Upper lobe of left lung (tissue), 6 donors: ENCODE results near the gene TRIM37. TPM values are rescaled to one million over a fixed set of nuclear protein-coding genes. Genes with fewer than 3 reads are reported as not detected.
A peak's percentile ranks its signal among the peaks of the same experiment; 100 is the strongest.

Source experiments
- ATAC-seq, 2 donors: fragments of 200-7000 bp; cut with Tn5 transposase; one replicate each; pipeline ENCODE4 v1.9.1; 2022; ENCODE audit warnings: mild to moderate bottlenecking in 2 of 2, moderate library complexity in 2 of 2; ENCODE audit not compliant: low FRiP score in 2 of 2
- DNase-seq, 2 donors: peaks; one replicate each; pipeline ENCODE4 v3.0.0-alpha.2; 2019 to 2020
- H3K27ac ChIP-seq, 4 donors: fragments of 200-600 bp; sonication (generic); one replicate each; pipeline ENCODE4 v1.5.1; 2016 to 2019
- H3K27me3 ChIP-seq, 4 donors: fragments of 200-600 bp; sonication (generic); one replicate each; pipeline ENCODE4 v1.5.1; 2017 to 2019
- H3K36me3 ChIP-seq, 4 donors: fragments of 200-600 bp; sonication (generic); one replicate each; pipeline ENCODE4 v1.5.1; 2016 to 2019
- H3K4me1 ChIP-seq, 4 donors: fragments of 200-600 bp; sonication (generic); one replicate each; pipeline ENCODE4 v1.5.1; 2018 to 2019
- H3K4me3 ChIP-seq, 4 donors: fragments of 200-600 bp; sonication (generic); one replicate each; pipeline ENCODE4 v1.5.1; 2017 to 2019; ENCODE audit warnings: mild to moderate bottlenecking in 2 of 4, moderate library complexity in 1 of 4
- H3K9me3 ChIP-seq, 4 donors: fragments of 200-600 bp; sonication (generic); one replicate each; pipeline ENCODE4 v1.5.1; 2018 to 2019
- CTCF ChIP-seq, 6 experiments: fragments of 450-650 bp in 4 of 6; fragments of 200-600 bp in 2 of 6; sonication (generic) in 2 of 6; IDR thresholded peaks; one replicate each; pipeline ENCODE4 v1.5.1; 2016 to 2019; ENCODE audit warnings: antibody characterized with exemption in 6 of 6
- EP300 ChIP-seq, 4 donors: sonication (generic); formaldehyde crosslinking; IDR thresholded peaks; one replicate each; pipeline ENCODE4 v1.5.1; 2017; ENCODE audit warnings: antibody characterized with exemption in 4 of 4, control low read depth in 2 of 4
- POLR2A ChIP-seq, 4 donors: fragments of 450-650 bp; IDR thresholded peaks; one replicate each; pipeline ENCODE4 v1.5.1; 2016 to 2017; ENCODE audit warnings: antibody characterized with exemption in 4 of 4, mild to moderate bottlenecking in 2 of 4
- POLR2AphosphoS5 ChIP-seq, 2 donors: sonication (generic); formaldehyde crosslinking; IDR thresholded peaks; one replicate each; pipeline ENCODE4 v1.5.1; 2017; ENCODE audit warnings: antibody characterized with exemption in 2 of 2
- WGBS, 2 donors: methylation state at CpG; one replicate each; pipeline ENCODE4 v1.1.5; 2017 to 2018; 5-methylcytosine and 5-hydroxymethylcytosine counted together
- total RNA-seq, 6 donors: library from RNA; depleted of rRNA in 4 of 6; stranded (reverse); fragments of >200 nt in 4 of 6; gene quantifications; one replicate each; pipeline versions ENCODE4 v1.1.0 to v1.2.1, GENCODE V29; 2016 to 2021
- donor health status: DM: no; HTN: no; CAD: no; lungs with moderate emphysema.
- donor health status: DM: no; HTN: yes; CAD: no; lungs with severe emphysema.

The TRIM37 gene
- total RNA-seq, 6 donors from 2014 or later, result 13.0 to 30.4 (median 21.5) TPM

- Histone ChIP-seq H3K27me3 (no peaks in the 10 kb centered on the region), H3K27ac (peak overlapping the region; percentile 78 to 91 (median 84)), H3K4me3 (peak overlapping the region; percentile 68 to 81 (median 72)), H3K4me1 (peaks cover 9 to 25% (median 14%) of the 10 kb centered on the region in 4 donors), H3K36me3 (no peaks in the 10 kb centered on the region), H3K9me3 (no peaks in the 10 kb centered on the region)
- WGBS, 2 donors, result 0 to 1% methylated on average over 25 of the region's 25 CpGs
- DNase-seq (peak; percentile 33 to 68), ATAC-seq (peak in 1 of 2 donors; percentile 9)
- TF ChIP-seq POLR2AphosphoS5 (IDR thresholded peaks at IDR 0.05) (no peak), CTCF (IDR thresholded peaks at IDR 0.05) (no peak), POLR2A (IDR thresholded peaks at IDR 0.05) (no peak), EP300 (IDR thresholded peaks at IDR 0.05) (no peak)
Measured at GRCh38 chr17:59154292-59154720, 47.6 kb upstream of the TRIM37 start.

GRCh38 chr17:59152925-59153324, 46.2 kb upstream of the TRIM37 start:
- H3K27ac ChIP-seq, result no peak overlapping the region
- TF ChIP-seq EP300 (IDR thresholded peaks at IDR 0.05) (no peak), POLR2AphosphoS5 (IDR thresholded peaks at IDR 0.05) (no peak), POLR2A (IDR thresholded peaks at IDR 0.05) (no peak), CTCF (IDR thresholded peaks at IDR 0.05) (no peak)
- WGBS, 2 donors, result 64 to 76% methylated on average over 1 of the region's 1 CpG
- no peak overlapping the region for H3K4me3 ChIP-seq
- H3K27me3 ChIP-seq, result no peaks in the 10 kb centered on the region
- no peaks in the 10 kb centered on the region for H3K9me3 ChIP-seq
- no peaks in the 10 kb centered on the region for H3K36me3 ChIP-seq
- H3K4me1 ChIP-seq, result peaks cover 9 to 25% (median 14%) of the 10 kb centered on the region in 4 donors
- DNase-seq (no peak), ATAC-seq (no peak)

- peaks cover 9 to 22% (median 14%) of the 10 kb centered on the region in 4 donors for H3K4me1 ChIP-seq
- no peaks in the 10 kb centered on the region for H3K36me3 ChIP-seq
- no peak overlapping the region for H3K4me3 ChIP-seq
- no peak for DNase-seq
- no peak for ATAC-seq
- H3K9me3 ChIP-seq, result no peaks in the 10 kb centered on the region
- no peaks in the 10 kb centered on the region for H3K27me3 ChIP-seq
- TF ChIP-seq POLR2A (IDR thresholded peaks at IDR 0.05) (no peak), CTCF (IDR thresholded peaks at IDR 0.05) (no peak), EP300 (IDR thresholded peaks at IDR 0.05) (no peak), POLR2AphosphoS5 (IDR thresholded peaks at IDR 0.05) (no peak)
- H3K27ac ChIP-seq, result no peak overlapping the region
- 66 to 80% methylated on average over 1 of the region's 1 CpG for WGBS, 2 donors
Measured at GRCh38 chr17:59151591-59151990, 44.9 kb upstream of the TRIM37 start.

GRCh38 chr17:59151006-59151405, 44.3 kb upstream of the TRIM37 start:
- H3K36me3 ChIP-seq, result no peaks in the 10 kb centered on the region
- TF ChIP-seq EP300 (IDR thresholded peaks at IDR 0.05) (no peak), POLR2A (IDR thresholded peaks at IDR 0.05) (no peak), POLR2AphosphoS5 (IDR thresholded peaks at IDR 0.05) (no peak), CTCF (IDR thresholded peaks at IDR 0.05) (no peak)
- DNase-seq (no peak), ATAC-seq (no peak)
- H3K4me3 ChIP-seq, result no peak overlapping the region
- H3K4me1 ChIP-seq, result peaks cover 4 to 16% (median 10%) of the 10 kb centered on the region in 4 donors
- H3K9me3 ChIP-seq, result no peaks in the 10 kb centered on the region
- H3K27me3 ChIP-seq, result no peaks in the 10 kb centered on the region
- H3K27ac ChIP-seq, result no peak overlapping the region
- WGBS, 2 donors, result 78 to 87% methylated on average over 5 of the region's 5 CpGs

- 86 to 87% methylated on average over 5 of the region's 5 CpGs for WGBS, 2 donors
Measured at GRCh38 chr17:59149841-59150511, 43.3 kb upstream of the TRIM37 start.

More at GRCh38 chr17:59149841-59150511, 43.3 kb upstream of the TRIM37 start:
- Histone ChIP-seq H3K4me1 (peaks cover 0 to 13% (median 6%) of the 10 kb centered on the region in 4 donors), H3K27me3 (no peaks in the 10 kb centered on the region), H3K4me3 (no peak overlapping the region), H3K9me3 (no peaks in the 10 kb centered on the region), H3K36me3 (no peaks in the 10 kb centered on the region), H3K27ac (no peak overlapping the region)
- TF ChIP-seq POLR2A (IDR thresholded peaks at IDR 0.05) (no peak), EP300 (IDR thresholded peaks at IDR 0.05) (no peak), CTCF (IDR thresholded peaks at IDR 0.05) (no peak), POLR2AphosphoS5 (IDR thresholded peaks at IDR 0.05) (no peak)
- DNase-seq, result no peak
- ATAC-seq, result no peak
